ENCODE results near the gene IER3.

Gene IER3

GRCh38 chr6:30703011-30703410 is 41.3 kb downstream of the IER3 start:
- DNase-seq, result no peak

- no peak for DNase-seq
Measured at GRCh38 chr6:30700340-30700739, 44.0 kb downstream of the IER3 start.

- DNase-seq, result no peak
Measured at GRCh38 chr6:30696432-30696831, 47.9 kb downstream of the IER3 start.
